OCI-M2 (cell line): ENCODE results near the gene KIF5A.

Experiments
- DNase-seq: peaks from one replicate; lab custom pipeline; 2025; ENCODE audit not compliant: unreplicated experiment; lab: John Stamatoyannopoulos, UW

The KIF5A gene

GRCh38 chr12:57534991-57535543, 14.8 kb upstream of the KIF5A start:
- DNase-seq: no peak

GRCh38 chr12:57535764-57536596, 13.9 kb upstream of the KIF5A start:
- no peak for DNase-seq

GRCh38 chr12:57536597-57536942, 13.3 kb upstream of the KIF5A start:
- no peak for DNase-seq

- peak; percentile 47 for DNase-seq
Measured at GRCh38 chr12:57539134-57539768, 10.6 kb upstream of the KIF5A start.

- DNase-seq: no peak
Measured at GRCh38 chr12:57541001-57541400, 8.8 kb upstream of the KIF5A start.

GRCh38 chr12:57541717-57542116, 8.1 kb upstream of the KIF5A start:
- DNase-seq: no peak

GRCh38 chr12:57543581-57543980, 6.3 kb upstream of the KIF5A start:
- no peak for DNase-seq

- no peak for DNase-seq
Measured at GRCh38 chr12:57545809-57546437, 3.9 kb upstream of the KIF5A start.

- DNase-seq: peak; percentile 52
Measured at GRCh38 chr12:57546438-57547287, 3.2 kb upstream of the KIF5A start, which contains the start of gene DCTN2. Gene DCTN2 (minus strand): TSS chr12:57547192. CDS start chr12:57547063, 129 bp downstream.

GRCh38 chr12:57547288-57548012, 2.4 kb upstream of the KIF5A start:
- DNase-seq: no peak

GRCh38 chr12:57548013-57548315, 1.9 kb upstream of the KIF5A start:
- DNase-seq: no peak

GRCh38 chr12:57548488-57548887, 1.4 kb upstream of the KIF5A start:
- DNase-seq: no peak

- DNase-seq: no peak
Measured at GRCh38 chr12:57549203-57549908, 488 bp upstream of the KIF5A start.

- no peak for DNase-seq
Measured at GRCh38 chr12:57550641-57551549, 1.1 kb downstream of the KIF5A start.

- no peak for DNase-seq
Measured at GRCh38 chr12:57551637-57552305, 1.9 kb downstream of the KIF5A start.

GRCh38 chr12:57552306-57552651, 2.4 kb downstream of the KIF5A start:
- peak; percentile 25 for DNase-seq

- no peak for DNase-seq
Measured at GRCh38 chr12:57552835-57553313, 3.0 kb downstream of the KIF5A start.
